Activated naive CD4-positive, alpha-beta T cell treated with anti-CD3 and anti-CD28 coated beads for 36 hours (primary cell): ENCODE data around the gene TMUB2. TPM values are rescaled to one million over a fixed set of nuclear protein-coding genes. Genes with fewer than 3 reads are reported as not detected.
"Not testable (repeated sequence)": the region's sequence is repeated elsewhere in the genome, so short reads cannot be mapped to it uniquely, and the experiment has no call there.

Source experiments
- CTCF ChIA-PET: fragments of 350-600 bp; sonication (Branson Sonifier 250); formaldehyde crosslinking; loops from one replicate; lab custom pipeline; 2021; ENCODE audit warnings: antibody characterized with exemption; lab: Charles Lee
- DNase-seq: peaks from one replicate; pipeline ENCODE4 v3.0.0-alpha.2; 2020
- H3K27ac Mint-ChIP-seq: one replicate; pipeline ENCODE4 v1.8.0; 2021; ENCODE audit warnings: mild to moderate bottlenecking, mixed read lengths
- H3K27me3 Mint-ChIP-seq: one replicate; pipeline ENCODE4 v1.8.0; 2021; ENCODE audit warnings: low read depth, mixed read lengths
- H3K36me3 Mint-ChIP-seq: one replicate; pipeline ENCODE4 v1.8.0; 2021; ENCODE audit warnings: low read depth, mixed read lengths
- H3K4me1 Mint-ChIP-seq: one replicate; pipeline ENCODE4 v1.8.0; 2021; ENCODE audit warnings: low read depth, mixed read lengths
- H3K4me3 Mint-ChIP-seq: one replicate; pipeline ENCODE4 v1.8.0; 2021; ENCODE audit warnings: mild to moderate bottlenecking, moderate library complexity, mixed read lengths
- H3K9me3 Mint-ChIP-seq: one replicate; pipeline ENCODE4 v1.8.0; 2021; ENCODE audit warnings: mixed read lengths
- intact Hi-C: fragments of 100-400 bp; cut with micrococcal nuclease; formaldehyde crosslinking; loops from one replicate; pipeline ENCODE4 v1.15.1; 2023
- total RNA-seq, 2 experiments: library from RNA; stranded (reverse); gene quantifications; one replicate each; pipeline ENCODE4 v1.2.3, GENCODE V29; 2021

Gene TMUB2
- total RNA-seq, 2 experiments from 2014 or later: 21.2 to 22.9 TPM

DNA sequence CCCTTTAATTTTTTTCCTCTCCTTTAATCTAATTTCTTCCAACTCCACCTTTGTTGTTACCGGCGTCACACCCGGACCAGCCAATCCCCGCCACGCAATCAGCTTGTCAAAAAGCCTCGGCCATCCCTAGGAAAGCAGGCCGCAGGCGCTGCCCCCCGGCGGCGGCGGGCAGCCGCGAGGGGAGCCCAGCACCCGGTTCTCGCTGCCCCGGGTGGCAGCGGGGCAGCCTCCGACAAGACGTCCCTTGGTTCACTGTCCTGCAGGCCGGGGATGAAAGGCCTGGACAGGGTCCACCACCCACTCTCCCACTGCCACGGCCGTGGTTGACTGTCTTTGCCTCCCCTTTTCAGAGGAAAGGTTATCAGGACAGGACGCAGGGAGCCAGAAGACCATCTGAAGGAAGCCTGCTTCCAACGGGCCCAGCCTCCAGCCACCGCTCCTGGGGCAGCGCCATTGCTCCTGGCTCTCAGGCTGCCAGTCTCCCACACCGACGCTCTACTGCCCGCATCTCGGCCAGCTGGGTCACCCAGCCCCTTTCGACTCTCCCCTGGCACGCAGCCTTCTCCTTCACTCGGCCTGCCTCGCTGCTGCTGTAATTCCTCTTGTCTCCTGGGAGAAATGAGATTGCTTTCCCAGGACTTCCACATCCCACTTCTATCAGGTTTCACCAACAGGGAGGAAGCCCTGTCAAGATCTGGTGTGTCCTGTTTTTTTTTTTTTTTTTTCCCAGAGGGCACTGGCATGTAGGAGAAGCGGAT lies 35.5 kb downstream of the TMUB2 start:
- Mint-ChIP-seq H3K4me3 (peak overlapping the region; percentile 83), H3K36me3 (peaks cover 4% of the 10 kb centered on the region), H3K27ac (peak overlapping the region; percentile 88), H3K4me1 (peaks cover 8% of the 10 kb centered on the region), H3K27me3 (no peaks in the 10 kb centered on the region), H3K9me3 (no peaks in the 10 kb centered on the region)
- CTCF ChIA-PET: interaction anchor here (1.0 to 4.9 kb wide), 7 partner anchors 9 to 124 kb away, joined by 3 to 41 read pairs (median 5); partner anchors contain the start of gene SLC25A39
- intact Hi-C loops: loop anchor here (10.0 kb wide), 1 partner anchor 1477 kb away; the partner anchor contains the start of gene EZH1
- peak; percentile 70 for DNase-seq

DNA sequence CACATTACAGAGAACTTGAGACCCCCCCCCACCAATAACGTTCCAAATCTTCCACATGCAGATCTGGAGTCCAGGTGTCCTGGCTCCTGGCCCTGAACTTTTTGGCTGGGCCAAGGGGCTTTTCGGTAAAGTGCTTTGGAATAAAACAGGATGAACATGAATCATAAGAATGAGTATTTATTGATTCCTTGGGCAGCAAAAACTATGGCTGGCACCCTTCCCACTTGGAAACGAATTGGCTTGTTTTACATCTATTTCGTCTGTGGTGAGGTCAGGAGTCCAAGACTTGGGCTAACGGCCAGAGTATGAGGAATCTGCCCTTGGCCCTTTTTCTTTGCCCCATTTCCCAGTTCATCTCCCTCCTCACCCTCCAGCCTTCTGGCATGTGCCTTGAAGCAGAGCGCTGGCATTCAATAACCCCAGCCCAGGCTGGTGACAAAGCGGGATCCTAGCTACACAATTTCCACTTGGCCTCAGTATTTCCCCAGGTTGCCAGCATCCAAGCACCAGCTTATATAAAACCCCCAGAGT lies 36.8 kb downstream of the TMUB2 start:
- Mint-ChIP-seq H3K9me3 (no peaks in the 10 kb centered on the region), H3K4me1 (peaks cover 8% of the 10 kb centered on the region), H3K36me3 (no peaks in the 10 kb centered on the region), H3K4me3 (no peak overlapping the region), H3K27ac (no peak overlapping the region), H3K27me3 (no peaks in the 10 kb centered on the region)
- DNase-seq: no peak
- intact Hi-C loops: loop anchor here (10.0 kb wide), 1 partner anchor 1479 kb away; the partner anchor contains the start of gene EZH1
- CTCF ChIA-PET: interaction anchor here (1.9 kb wide), 1 partner anchor 20 kb away, joined by 8 read pairs; no protein-coding TSS in a partner anchor

DNA sequence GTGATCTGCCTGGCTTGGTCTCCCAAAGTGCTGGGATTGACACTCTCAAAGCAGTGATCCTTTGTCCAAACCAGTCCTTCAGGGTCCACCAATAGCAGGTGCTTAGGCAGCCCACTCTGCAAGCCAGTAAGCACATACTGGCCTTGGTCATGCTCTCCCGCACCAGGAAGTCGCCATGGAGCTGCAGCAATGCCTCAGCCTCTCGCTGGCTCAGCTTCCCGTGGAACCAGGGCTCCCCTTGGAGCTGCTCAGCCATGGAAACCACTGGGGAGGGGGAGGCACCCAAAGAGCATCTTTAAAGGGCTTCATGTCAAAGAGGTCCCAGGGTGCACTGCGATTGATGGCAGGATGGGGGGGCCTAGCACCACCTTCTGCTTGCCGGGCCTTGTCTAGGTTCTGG lies 42.3 kb downstream of the TMUB2 start:
- H3K36me3 Mint-ChIP-seq: no peaks in the 10 kb centered on the region
- H3K9me3 Mint-ChIP-seq: no peaks in the 10 kb centered on the region
- no peak overlapping the region for H3K4me3 Mint-ChIP-seq
- no peak overlapping the region for H3K27ac Mint-ChIP-seq
- DNase-seq: no peak
- H3K4me1 Mint-ChIP-seq: no peaks in the 10 kb centered on the region
- CTCF ChIA-PET: no interaction called here
- intact Hi-C loops: loop anchor here (10.0 kb wide), 1 partner anchor 1484 kb away; the partner anchor contains the start of gene EZH1
- H3K27me3 Mint-ChIP-seq: no peaks in the 10 kb centered on the region

DNA sequence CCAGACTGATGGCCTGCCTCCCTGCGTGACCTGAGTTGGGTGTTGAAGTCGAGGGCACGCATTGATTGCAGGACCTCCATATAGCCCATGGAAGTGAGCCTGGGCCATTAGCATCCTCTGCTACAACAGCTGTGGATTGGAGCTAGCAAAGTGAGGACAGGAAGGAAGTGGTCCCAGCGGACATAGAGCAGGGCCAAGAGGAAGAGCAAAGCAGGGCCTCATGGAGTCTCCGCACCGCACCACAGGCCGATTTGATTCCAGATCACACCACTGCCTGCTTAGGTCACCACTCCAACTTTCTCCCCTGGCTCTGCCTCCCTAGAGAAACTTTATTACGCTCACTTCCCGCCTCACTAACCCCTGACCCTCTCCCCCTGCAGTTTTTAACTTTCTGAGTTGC lies 43.4 kb downstream of the TMUB2 start:
- Mint-ChIP-seq H3K9me3 (no peaks in the 10 kb centered on the region), H3K4me3 (no peak overlapping the region), H3K27ac (no peak overlapping the region), H3K36me3 (no peaks in the 10 kb centered on the region), H3K27me3 (no peaks in the 10 kb centered on the region), H3K4me1 (peaks cover 4% of the 10 kb centered on the region)
- intact Hi-C loops: no loop called here
- no peak for DNase-seq
- CTCF ChIA-PET: no interaction called here

DNA sequence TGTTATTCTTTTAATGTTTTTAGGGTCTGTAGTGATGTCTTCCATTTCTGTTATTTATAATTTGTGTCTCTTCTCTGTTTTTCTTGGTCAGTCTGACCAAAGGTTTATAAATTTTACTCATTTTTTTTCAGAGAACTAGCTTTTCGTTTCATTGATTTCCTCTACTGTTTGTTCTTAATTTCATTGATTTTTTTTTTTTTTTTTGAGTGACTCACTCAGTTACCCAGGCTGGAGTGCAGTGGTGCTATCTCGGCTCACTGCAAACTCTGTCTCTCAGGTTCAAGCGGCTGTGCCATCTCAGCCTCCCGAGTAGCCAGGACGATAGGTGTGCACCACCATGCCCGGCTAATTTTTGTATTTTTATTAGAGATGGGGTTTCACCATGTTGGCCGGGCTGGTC lies 45.3 kb downstream of the TMUB2 start:
- H3K9me3 Mint-ChIP-seq: no peaks in the 10 kb centered on the region
- H3K4me1 Mint-ChIP-seq: peaks cover 6% of the 10 kb centered on the region
- H3K4me3 Mint-ChIP-seq: no peak overlapping the region
- CTCF ChIA-PET: no interaction called here
- DNase-seq: no peak
- no peaks in the 10 kb centered on the region for H3K36me3 Mint-ChIP-seq
- H3K27me3 Mint-ChIP-seq: no peaks in the 10 kb centered on the region
- no peak overlapping the region for H3K27ac Mint-ChIP-seq
- intact Hi-C loops: no loop called here

DNA sequence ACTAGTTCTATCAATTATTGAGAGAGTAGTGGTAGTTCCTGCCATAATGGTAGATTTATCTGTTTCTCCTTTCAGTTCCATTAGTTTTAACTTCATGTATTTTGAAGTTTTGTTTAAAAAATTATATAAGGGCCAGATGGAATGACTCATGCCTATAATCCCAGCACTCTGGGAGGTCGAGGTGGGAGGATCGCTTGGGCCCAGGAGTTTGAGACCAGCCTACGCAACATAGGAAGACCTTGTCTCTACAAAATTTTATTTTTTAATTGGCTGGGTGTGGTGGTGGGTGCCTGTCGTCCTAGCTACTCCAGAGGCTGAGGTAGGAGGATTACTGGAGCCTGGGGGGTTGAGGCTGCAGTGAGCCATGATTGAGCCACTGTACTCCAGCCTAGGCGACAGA lies 46.8 kb downstream of the TMUB2 start:
- H3K27ac Mint-ChIP-seq: no peak overlapping the region
- intact Hi-C loops: no loop called here
- no peak for DNase-seq
- CTCF ChIA-PET: interaction anchor here (0.7 kb wide), 1 partner anchor 112 kb away, joined by 9 read pairs; the partner anchor contains the start of gene GRN
- H3K4me1 Mint-ChIP-seq: peaks cover 6% of the 10 kb centered on the region
- H3K36me3 Mint-ChIP-seq: no peaks in the 10 kb centered on the region
- no peaks in the 10 kb centered on the region for H3K27me3 Mint-ChIP-seq
- no peaks in the 10 kb centered on the region for H3K9me3 Mint-ChIP-seq
- H3K4me3 Mint-ChIP-seq: no peak overlapping the region

DNA sequence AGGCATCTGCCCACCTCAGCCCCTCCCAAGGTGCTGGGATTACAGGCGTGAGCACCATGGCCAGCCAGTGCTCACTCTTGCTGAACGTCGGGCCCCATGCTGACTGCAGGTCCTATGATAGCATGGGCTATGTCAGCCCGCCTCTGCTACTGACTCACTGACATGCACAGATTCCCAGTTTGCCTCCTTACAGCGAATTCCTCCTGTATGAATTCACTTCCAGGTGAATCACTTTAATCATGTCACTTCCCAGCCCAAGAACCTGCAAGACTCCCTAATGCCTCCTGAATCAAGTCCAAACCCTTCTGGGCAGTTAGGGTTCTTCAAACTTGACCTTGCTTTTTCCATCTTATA lies 48.8 kb downstream of the TMUB2 start:
- CTCF ChIA-PET: no interaction called here
- Mint-ChIP-seq H3K27me3 (no peaks in the 10 kb centered on the region), H3K9me3 (no peaks in the 10 kb centered on the region), H3K36me3 (no peaks in the 10 kb centered on the region), H3K27ac (no peak overlapping the region), H3K4me3 (no peak overlapping the region), H3K4me1 (peaks cover 6% of the 10 kb centered on the region)
- intact Hi-C loops: no loop called here
- no peak for DNase-seq

DNA sequence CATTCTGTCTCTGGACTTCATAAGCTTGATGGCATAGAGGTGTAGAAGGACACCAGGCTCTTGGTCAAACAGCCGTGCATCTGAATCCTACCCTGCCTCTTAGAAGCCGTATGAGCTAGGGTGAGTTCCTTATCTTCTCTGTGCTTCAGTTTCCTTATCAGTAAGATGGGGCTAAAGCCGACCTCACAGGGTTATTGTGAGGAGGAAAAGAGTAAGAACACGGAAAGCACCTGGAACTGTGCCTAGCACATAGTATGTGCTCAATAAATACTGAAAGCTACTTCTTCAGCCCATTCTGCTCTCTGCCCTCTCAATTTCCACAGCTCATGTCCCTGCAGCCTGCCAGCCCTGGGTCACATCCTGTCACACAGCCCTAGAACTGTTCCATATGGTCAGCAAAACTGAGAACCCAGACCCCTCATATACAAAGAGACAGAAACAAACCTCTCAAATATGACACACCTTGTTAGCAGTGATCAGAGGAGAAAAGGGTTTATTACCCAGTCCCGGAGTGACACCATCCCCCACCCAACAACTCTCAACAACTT lies 49.7 kb downstream of the TMUB2 start:
- CTCF ChIA-PET: interaction anchor here (1.0 kb wide), 1 partner anchor 27 kb away, joined by 3 read pairs; no protein-coding TSS in a partner anchor
- H3K4me3 Mint-ChIP-seq: no peak overlapping the region
- no peak for DNase-seq

DNA sequence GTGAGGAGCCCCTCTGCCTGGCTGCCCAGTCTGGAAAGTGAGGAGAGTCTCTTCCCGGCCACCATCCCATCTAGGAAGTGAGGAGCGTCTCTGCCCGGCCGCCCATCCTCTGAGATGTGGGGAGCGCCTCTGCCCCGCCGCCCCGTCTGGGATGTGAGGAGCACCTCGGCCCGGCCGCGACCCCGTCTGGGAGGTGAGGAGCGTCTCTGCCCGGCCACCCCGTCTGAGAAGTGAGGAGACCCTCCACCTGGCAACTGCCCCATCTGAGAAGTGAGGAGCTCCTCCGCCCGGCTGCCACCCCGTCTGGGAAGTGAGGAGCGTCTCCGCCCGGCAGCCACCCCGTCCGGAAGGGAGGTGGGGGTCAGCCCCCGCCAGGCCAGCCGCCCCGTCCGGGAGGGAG lies 51.1 kb downstream of the TMUB2 start:
- H3K36me3 Mint-ChIP-seq, intact Hi-C loops, DNase-seq, H3K4me1 Mint-ChIP-seq, CTCF ChIA-PET, H3K27ac Mint-ChIP-seq, H3K27me3 Mint-ChIP-seq, H3K9me3 Mint-ChIP-seq, H3K4me3 Mint-ChIP-seq: not testable (repeated sequence)

More for the DNA sequence above, 49.7 kb downstream of the TMUB2 start:
- Mint-ChIP-seq H3K27ac (no peak overlapping the region), H3K36me3 (no peaks in the 10 kb centered on the region), H3K9me3 (no peaks in the 10 kb centered on the region), H3K27me3 (no peaks in the 10 kb centered on the region), H3K4me1 (peaks cover 6% of the 10 kb centered on the region)
- intact Hi-C loops: no loop called here

DNA sequence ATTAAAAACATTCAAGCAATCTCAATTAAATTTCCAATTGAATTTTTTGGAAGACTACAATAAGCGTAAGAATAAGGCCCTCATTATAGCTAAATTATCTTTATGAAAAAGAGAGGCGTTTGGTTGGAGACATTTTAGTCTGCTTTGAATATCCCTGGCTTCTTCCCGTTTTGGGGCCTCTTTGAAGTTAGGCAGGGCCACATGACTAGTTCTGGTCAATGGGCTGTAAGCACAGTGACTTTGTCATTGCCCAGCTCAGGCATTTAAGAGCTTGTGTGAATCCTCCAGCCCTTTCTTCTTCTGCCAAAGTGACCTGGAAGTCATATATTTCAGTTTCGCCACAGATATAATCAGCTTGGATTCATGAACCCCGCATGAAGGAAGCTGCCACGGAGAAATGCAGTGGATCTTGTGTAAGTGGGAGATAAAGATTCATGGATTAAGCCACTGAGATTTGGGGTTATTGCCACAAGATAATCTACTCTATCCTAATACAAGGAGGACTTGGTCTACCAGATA lies 54.4 kb downstream of the TMUB2 start:
- Mint-ChIP-seq H3K27ac (no peak overlapping the region), H3K4me1 (peaks cover 11% of the 10 kb centered on the region), H3K9me3 (no peaks in the 10 kb centered on the region), H3K36me3 (no peaks in the 10 kb centered on the region), H3K4me3 (no peak overlapping the region), H3K27me3 (no peaks in the 10 kb centered on the region)
- CTCF ChIA-PET: interaction anchor here (0.6 to 1.3 kb wide), 4 partner anchors 27 to 388 kb away, joined by 3 to 6 read pairs (median 4); partner anchors contain the start of gene SLC4A1
- no peak for DNase-seq
- intact Hi-C loops: no loop called here
